ENCODE results near the gene TUBD1.
A peak's percentile ranks its signal among the peaks of the same experiment; 100 is the strongest.

TUBD1 gene

DNA sequence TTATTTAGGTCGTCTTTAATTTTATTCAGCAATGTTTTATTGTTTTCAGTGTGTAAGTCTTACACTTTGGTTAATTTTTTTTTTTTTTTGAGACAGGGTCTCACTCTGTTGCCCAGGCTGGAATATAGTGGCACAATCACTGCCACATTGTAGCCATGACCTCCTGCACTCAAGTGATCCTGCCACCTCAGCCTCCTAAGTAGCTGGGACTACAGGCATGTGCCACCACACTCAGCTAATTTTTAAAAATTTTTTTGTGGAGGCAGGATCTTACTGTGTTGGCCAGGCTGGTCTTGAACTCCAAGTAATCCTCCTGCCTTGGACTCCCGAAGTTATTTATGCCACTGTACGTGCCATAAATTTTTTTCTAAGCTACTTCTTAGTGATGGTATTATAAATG is 14.7 kb upstream of the TUBD1 start:
- H3K4me3 ChIP-seq (replicated peaks in 1 of 2; ENCODE audit: low read depth in 2 of 2, low read length in 2 of 2), result no peak overlapping the region
- no peak for DNase-seq (ENCODE audit: low read depth in 2 of 2)
- TF ChIP-seq, protein P1, sequence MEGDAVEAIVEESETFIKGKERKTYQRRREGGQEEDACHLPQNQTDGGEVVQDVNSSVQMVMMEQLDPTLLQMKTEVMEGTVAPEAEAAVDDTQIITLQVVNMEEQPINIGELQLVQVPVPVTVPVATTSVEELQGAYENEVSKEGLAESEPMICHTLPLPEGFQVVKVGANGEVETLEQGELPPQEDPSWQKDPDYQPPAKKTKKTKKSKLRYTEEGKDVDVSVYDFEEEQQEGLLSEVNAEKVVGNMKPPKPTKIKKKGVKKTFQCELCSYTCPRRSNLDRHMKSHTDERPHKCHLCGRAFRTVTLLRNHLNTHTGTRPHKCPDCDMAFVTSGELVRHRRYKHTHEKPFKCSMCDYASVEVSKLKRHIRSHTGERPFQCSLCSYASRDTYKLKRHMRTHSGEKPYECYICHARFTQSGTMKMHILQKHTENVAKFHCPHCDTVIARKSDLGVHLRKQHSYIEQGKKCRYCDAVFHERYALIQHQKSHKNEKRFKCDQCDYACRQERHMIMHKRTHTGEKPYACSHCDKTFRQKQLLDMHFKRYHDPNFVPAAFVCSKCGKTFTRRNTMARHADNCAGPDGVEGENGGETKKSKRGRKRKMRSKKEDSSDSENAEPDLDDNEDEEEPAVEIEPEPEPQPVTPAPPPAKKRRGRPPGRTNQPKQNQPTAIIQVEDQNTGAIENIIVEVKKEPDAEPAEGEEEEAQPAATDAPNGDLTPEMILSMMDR (IDR thresholded peaks at IDR 0.05; ENCODE audit: low read depth, low read length), result no peak

DNA sequence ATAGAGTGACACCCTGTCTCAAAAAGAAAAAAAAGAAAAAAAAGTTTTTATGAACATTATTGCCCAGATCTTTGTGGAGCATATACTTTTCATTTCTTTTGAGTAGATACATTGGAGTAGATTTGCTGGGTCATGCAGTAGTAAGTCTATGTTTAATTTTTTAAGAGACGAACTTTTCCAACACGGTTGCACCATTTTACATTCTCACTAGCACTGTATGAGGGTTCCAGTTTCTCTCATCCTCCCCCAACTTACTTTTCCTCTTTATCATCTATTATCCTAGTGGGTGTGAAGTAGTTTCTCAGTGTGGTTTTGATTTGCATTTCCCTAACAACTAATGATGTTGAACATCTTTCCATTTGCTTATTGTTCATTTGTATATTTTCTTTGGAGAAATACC is 10.7 kb upstream of the TUBD1 start:
- no peak overlapping the region for H3K4me3 ChIP-seq (replicated peaks in 1 of 2; ENCODE audit: low read depth in 2 of 2, low read length in 2 of 2)
- no peak for DNase-seq (ENCODE audit: low read depth in 2 of 2)
- TF ChIP-seq, protein P1 (IDR thresholded peaks at IDR 0.05; ENCODE audit: low read depth, low read length), result no peak

DNA sequence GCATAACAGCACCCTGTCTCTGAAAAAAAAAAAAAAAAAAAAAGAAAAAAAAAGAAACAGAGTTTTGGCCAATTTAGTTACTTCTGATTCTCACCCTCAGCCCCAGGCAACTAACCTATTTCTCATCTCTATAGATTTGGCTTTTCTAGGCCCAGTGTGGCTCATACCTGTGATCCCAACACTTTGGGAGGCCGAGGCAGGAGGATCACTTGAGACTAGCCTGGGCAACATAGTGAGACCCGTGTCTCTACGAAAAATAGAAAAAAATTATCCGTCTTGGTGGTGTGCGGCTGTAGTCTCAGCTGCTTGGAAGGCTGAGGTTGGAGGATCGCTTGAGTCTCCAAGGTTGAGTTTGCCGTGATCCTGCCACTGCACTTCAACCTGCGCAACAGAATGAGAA is 8.9 kb upstream of the TUBD1 start:
- no peak for DNase-seq (ENCODE audit: low read depth in 2 of 2)
- TF ChIP-seq, protein P1 (IDR thresholded peaks at IDR 0.05; ENCODE audit: low read depth, low read length), result no peak
- H3K4me3 ChIP-seq (replicated peaks in 1 of 2; ENCODE audit: low read depth in 2 of 2, low read length in 2 of 2), result no peak overlapping the region

DNA sequence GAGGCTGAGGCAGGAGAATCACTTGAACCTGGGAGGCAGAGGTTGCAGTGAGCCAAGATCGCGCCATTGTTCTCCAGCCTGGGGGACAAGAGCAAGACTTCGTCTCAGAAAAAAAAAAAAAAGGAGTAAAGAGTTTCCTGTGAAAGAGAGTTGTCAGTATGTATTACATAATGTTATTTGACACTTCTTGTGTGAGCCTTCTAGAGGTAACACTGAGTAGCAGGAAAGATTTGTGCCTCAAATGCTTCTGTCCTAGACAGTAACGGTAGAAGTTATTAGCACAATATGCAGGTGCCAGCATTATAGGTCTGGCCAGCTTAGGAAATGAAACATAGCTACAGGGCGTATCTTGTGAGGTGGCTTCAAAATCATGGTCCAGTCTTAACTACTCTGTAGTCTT is 6.4 kb upstream of the TUBD1 start:
- TF ChIP-seq, protein P1 (IDR thresholded peaks at IDR 0.05; ENCODE audit: low read depth, low read length), result no peak
- H3K4me3 ChIP-seq (replicated peaks in 1 of 2; ENCODE audit: low read depth in 2 of 2, low read length in 2 of 2), result no peak overlapping the region
- DNase-seq (ENCODE audit: low read depth in 2 of 2), result peak in 1 of 2 donors; percentile 54

DNA sequence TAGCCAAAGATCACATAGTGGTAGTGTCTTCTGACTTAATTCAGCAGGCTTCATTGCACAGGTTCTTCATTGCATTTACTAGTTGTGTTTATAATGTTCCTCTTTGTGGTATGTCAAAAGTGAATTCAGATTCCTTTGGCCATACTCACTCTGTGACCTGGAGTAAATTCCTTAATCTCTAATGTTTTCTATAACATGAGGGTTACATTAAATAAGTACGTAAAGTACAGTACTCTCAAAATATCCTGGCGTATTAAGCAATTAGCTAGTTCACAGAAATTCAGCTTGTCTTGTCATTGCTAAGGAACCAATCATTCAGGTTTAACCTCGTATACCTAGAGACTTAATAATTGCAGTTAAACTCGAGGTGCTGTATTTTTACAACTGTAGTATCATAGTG is 4.3 kb upstream of the TUBD1 start:
- peak in 1 of 2 donors; percentile 50 for DNase-seq (ENCODE audit: low read depth in 2 of 2)
- H3K4me3 ChIP-seq (replicated peaks in 1 of 2; ENCODE audit: low read depth in 2 of 2, low read length in 2 of 2), result no peak overlapping the region
- TF ChIP-seq, protein P1 (IDR thresholded peaks at IDR 0.05; ENCODE audit: low read depth, low read length), result no peak

DNA sequence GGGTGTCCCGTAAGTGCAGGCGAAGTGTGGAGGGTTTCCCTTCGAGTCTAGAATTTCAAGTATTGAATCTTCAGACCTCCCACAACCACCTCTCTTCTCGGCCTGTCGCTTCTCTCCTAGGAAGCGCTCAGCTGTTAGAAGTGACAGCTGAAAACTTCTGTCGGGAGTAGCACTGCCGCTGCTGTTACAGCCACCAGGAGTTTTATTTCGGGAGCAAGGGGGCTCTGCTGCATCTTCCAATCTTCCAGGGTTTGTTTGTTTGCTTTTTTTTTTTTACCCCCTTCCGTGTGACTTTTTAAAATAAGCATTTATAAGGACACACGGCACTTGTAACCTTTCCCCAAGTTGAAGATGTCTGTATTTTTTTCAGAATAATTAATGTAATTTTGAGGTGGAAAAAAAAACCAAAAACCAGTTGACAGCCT is 945 bp upstream of the TUBD1 start:
- TF ChIP-seq, protein P1 (IDR thresholded peaks at IDR 0.05; ENCODE audit: low read depth, low read length), result peak; percentile 10
- DNase-seq (ENCODE audit: low read depth in 2 of 2), result peak; percentile 20 to 25
- peak overlapping the region; percentile 97 for H3K4me3 ChIP-seq (replicated peaks in 1 of 2; ENCODE audit: low read depth in 2 of 2, low read length in 2 of 2)

DNA sequence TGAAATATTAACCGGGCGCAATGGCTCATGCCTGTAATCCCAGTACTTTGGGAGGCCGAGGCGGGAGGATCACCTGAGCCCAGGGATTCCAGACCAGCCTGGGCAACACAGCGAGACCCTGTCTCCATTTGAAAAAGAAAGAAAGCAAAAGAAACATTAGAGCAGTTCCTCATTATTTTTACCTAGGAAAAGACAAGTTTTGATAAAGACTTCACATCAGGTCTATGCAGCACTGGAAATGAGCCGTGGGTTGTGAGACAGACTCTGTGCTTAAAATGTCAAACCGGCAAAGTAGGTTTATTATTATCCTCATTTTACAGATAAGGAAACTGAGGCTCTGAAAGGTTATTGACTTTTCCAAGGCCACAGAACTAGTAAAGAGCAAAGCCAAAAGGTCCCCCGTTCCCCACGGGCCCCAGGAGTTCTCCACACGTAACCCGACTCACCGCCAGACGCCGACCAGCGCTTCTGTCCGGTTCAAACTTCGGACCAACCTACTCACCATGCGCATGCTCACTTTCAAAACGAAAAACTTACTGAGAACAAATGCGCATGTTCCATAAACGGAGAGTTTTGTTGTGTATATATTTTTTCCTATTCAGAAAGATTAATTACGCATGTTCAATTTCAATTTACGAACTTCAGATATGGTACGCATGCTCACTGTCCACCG is 356 bp downstream of the TUBD1 start:
- H3K4me3 ChIP-seq (replicated peaks in 1 of 2; ENCODE audit: low read depth in 2 of 2, low read length in 2 of 2), result peak overlapping the region; percentile 97
- DNase-seq (ENCODE audit: low read depth in 2 of 2), result no peak
- TF ChIP-seq, protein P1 (IDR thresholded peaks at IDR 0.05; ENCODE audit: low read depth, low read length), result no peak

Data from cardiac fibroblast (primary cell).